GM11168 (cell line): ENCODE results near the gene SEH1L.

Experiments
- in situ Hi-C: fragments of 300-500 bp; cut with MboI; formaldehyde crosslinking; loops from one replicate; pipeline ENCODE4 v1.12.0; 2022; ENCODE audit warnings: low sequenced_read_pairs; ENCODE audit not compliant: unreplicated experiment

The SEH1L gene

DNA sequence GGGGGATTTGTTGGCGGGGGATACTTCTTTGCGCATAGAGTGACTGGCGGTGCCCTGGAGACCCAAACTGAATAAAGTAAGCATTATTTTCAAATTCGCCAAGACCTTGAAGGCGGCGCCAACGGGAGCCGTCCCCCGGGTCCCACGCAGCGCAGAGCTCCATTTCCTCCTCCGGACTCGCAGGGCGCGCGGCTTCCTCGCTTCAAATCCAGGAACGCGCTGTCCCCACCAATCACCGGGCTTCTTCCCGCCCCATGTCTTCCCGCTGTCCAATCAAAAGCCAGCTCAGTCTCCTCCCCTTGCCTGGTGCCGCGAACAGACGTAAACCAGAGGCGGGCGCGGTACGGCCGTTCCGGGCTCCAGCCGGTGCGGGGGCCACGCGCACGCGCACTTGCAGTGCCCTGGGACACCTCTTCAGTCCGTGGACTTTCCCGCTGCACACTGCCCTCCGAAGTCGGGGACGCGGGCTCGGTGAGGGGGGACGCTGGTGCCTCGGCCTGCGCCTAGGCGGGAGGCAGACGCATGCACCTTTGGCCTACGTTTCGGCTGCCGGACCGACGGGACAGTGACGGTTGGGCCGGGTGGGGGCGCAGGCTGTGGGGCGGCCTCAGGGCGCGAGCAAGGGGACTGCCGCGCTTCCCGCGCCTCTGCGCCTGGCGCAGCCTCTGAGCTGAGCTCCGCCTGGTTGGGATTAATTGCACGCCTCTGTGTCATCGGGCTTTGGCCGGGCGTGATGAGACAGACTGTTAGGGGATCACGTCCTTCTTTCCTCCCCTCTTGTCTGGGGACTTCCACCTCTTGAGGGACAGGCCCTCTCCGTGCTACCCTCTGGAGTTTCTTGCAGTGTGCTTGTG lies 43.4 kb downstream of the SEH1L start, which contains the start of gene CEP192:
Gene CEP192, plus strand, starts transcription at position 396 of the 854 bp plus-strand sequence. CDS start 8,063 bp downstream, outside the sequence.
- in situ Hi-C loops = no loop called here

DNA sequence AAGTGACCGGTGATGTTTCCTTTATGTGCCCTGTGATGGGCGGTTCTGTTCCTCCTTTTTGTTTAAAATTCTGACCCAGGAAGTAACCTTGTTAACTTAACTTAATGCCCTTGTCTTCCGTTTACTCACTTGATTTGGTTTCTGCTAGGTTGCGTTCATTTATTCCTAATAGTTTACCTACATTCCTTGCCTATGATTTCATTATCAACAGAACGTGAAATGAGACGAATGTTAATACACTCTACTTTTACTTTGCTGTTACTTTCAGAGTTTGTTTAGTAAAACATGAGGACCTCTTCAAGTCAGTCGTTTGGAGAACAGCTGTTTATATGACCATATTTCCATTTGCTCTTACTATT lies 44.0 kb downstream of the SEH1L start:
- in situ Hi-C loops = no loop called here

GRCh38 chr18:12993439-12993838 lies 45.6 kb downstream of the SEH1L start:
- in situ Hi-C loops = no loop called here

DNA sequence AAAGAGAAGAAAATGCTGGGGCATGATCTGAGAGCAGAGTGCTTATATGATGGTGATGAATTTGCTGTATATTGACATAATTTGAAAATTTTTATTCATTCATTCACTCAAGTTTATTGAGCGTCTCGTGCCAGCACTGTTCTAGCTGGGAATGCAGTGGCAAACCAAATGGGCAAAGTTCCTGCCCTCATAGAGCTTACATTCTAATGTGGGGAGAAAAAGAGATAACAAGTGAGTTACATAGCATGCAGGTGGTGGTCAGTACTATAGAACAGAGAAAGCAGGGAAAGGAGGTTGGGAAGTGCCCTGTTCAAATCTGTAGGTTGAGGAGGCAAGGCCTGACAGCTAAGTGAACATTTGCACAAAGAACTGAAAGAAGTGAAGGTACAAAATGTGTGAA lies 47.6 kb downstream of the SEH1L start:
- in situ Hi-C loops = loop anchor here (5.0 kb wide), 1 partner anchor 57 kb away; no protein-coding TSS in a partner anchor

GRCh38 chr18:12995952-12996477 lies 48.2 kb downstream of the SEH1L start:
- in situ Hi-C loops = loop anchor here (5.0 kb wide), 1 partner anchor 56 kb away; no protein-coding TSS in a partner anchor

DNA sequence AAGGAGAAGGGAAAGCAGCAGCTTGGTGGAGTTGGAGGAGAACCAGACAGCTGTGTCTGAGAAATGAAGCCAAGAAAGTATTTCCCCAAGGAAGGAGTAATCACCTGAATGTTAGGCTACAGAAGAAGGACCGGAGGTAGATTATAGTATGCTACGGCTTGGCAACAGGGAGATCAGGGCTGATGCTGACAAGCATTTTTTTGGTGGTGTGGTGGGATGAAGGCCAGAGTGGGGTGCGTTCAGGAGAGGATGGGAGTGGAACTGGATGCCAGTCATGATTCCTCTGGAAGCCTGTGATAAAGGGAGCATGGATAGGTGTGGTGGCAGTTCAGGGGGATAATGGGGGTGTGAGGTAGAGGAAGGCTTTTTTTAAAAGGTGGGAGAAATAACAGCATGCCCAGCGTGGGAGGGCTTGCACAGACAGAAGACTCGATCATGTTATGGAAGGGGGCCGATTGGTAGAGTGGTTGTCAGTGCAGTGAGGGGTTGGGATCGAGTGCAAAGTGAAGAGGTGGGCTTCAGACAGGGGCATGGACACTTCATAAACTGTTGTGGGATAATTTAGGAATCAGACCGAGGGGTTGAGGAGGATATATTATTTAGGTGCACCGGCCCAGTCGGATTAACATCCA lies 49.0 kb downstream of the SEH1L start:
- in situ Hi-C loops = loop anchor here (5.0 kb wide), 1 partner anchor 56 kb away; no protein-coding TSS in a partner anchor

GRCh38 chr18:12997330-12997729 lies 49.5 kb downstream of the SEH1L start:
- in situ Hi-C loops = loop anchor here (5.0 kb wide), 1 partner anchor 55 kb away; no protein-coding TSS in a partner anchor

- in situ Hi-C loops = loop anchor here (5.0 kb wide), 1 partner anchor 54 kb away; no protein-coding TSS in a partner anchor
Observed at GRCh38 chr18:12998332-12999060, 50.7 kb downstream of the SEH1L start.

DNA sequence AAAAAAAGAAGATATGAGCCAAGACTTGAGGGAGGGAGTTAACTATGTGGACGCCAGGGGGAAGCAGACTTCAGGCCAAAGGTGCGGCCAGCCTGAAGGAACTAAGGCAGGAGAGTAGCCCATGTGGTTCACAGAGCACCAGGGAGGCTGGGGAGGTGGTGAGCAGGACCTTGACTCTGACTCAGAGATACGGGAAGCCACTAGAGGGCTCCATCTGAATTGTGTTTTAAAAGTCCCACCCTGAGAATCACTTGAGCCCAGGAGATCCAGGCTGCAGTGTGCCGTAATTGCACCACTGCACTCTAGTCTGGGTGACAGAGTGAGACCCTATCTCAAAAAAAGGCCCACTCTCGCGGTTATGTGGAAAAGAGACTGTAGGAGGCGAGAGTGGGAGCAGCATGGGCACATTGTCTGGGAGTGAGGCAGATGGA lies 55.7 kb downstream of the SEH1L start:
- in situ Hi-C loops = no loop called here

DNA sequence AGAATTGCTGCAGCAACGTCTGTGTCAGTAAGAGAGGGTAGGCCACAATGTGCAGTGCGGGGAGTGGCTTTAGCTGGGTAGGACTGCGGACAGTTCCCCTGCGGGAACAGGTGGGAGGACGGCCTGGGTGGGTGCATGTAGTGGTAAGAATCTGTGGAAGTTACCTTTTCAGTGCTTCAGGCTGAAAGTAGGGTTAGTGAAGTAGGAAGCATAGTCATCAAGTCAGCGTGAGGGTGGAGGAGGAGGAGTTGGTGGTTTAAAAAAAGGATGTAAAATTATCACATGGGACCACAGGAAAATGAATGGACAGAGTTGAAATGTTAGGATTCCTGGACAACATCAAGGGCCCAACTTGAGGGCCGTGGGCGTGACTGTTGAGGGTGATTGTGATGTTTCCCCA lies 56.6 kb downstream of the SEH1L start:
- in situ Hi-C loops = no loop called here

DNA sequence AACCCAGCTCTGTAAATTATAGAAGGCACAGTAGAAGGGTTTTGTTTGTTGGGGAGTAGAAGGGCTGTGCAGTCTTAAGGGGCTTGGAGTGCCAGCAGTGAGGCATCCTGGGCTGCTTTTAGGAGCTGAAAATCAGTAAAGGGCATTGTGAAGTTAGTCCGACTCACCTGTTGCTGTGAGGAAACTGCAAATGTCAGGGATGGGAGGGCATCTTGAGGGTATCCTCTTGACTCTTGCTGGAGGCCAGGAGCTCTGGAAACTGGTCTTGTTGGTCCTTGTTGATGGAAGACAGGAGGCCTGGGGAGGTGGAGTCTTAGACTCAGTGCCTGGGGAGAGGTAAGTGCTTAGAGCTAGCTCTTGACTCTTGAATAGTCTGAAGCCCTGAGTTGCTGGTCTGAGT lies 57.5 kb downstream of the SEH1L start:
- in situ Hi-C loops = no loop called here

GRCh38 chr18:13006531-13007247 lies 58.9 kb downstream of the SEH1L start:
- in situ Hi-C loops = no loop called here

- in situ Hi-C loops = no loop called here
Observed at GRCh38 chr18:13007248-13007560, 59.4 kb downstream of the SEH1L start.

GRCh38 chr18:13011719-13012118 lies 63.9 kb downstream of the SEH1L start:
- in situ Hi-C loops = no loop called here

DNA sequence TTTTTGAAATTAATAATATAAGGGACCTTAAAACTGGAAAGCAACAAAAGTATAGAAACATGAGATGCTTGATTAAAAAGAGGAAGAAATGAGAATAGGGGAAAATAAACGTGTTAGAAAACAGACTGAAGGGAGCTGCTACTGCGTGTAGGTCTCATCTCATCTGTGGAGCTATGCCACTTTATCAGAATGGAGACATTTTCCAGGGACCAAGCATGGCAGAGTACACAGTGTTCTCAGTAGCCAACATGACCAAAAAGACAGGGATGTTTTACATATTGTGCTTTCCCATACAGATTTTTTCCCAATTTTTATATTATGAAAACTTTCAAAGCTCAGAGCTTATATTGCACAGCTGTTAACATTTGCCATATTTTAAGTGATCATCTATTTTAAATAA lies 66.4 kb downstream of the SEH1L start:
- in situ Hi-C loops = no loop called here

GRCh38 chr18:13014818-13015217 lies 67.0 kb downstream of the SEH1L start:
- in situ Hi-C loops = no loop called here

GRCh38 chr18:13017247-13017875 lies 69.5 kb downstream of the SEH1L start:
- in situ Hi-C loops = no loop called here

- in situ Hi-C loops = no loop called here
Observed at GRCh38 chr18:13018374-13018773, 70.6 kb downstream of the SEH1L start.

DNA sequence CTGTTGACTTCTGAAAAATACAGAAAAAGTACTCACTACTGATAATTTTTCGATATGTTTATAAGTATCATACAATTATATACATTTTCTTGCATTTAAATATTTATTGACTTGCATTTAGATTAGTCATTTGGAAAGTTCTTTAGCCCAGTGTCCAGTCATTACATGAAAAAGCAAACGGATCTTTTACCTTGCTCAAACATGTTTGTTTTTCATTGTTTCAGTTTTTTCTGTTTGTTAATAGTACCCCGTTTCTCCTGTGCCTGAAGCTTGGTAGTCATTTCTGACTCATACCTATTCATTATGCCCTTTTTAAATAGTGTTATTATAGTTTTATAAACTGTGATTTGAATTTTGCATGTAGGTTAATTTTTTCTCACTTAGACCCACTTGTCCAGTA lies 71.5 kb downstream of the SEH1L start:
- in situ Hi-C loops = no loop called here
